ENCODE results near the gene ELMOD3.

ELMOD3 gene

DNA sequence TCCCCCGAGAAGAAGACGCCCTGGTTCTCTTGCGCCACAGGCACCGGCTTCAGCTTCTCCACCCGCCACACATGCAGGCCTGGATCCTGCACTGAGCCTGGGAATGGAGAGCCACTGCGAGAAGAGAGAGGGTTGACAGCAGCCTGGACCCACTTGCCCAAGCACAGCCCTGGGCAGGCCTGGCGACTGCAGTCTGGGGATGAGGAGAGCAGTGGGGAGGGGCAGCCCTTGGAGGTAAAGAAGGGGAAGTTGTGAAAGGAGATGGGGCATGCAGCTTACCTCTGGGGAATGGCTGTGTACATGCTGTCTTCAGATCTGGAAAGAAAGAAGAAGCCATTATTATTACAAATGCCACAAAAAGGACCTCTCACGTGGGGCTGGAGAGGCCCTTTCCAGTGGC lies 47.3 kb downstream of the ELMOD3 start:
- peaks cover 33 to 36% of the 10 kb centered on the region in 2 experiments for H3K36me3 ChIP-seq (ENCODE audit: control insufficient read depth in 1 of 2, insufficient read depth in 2 of 2, low read length in 2 of 2)
- no peak for DNase-seq
- no peak overlapping the region for H2BK12ac ChIP-seq (ENCODE audit: low read length)
- H3K79me1 ChIP-seq (ENCODE audit: low read length), result no peaks in the 10 kb centered on the region
- no peak overlapping the region for H3K4ac ChIP-seq (ENCODE audit: low read depth, low read length)
- no peak overlapping the region for H3K4me2 ChIP-seq (ENCODE audit: low read length)
- no peak overlapping the region for H4K91ac ChIP-seq (ENCODE audit: low read depth, low read length)
- H2BK120ac ChIP-seq (ENCODE audit: insufficient read depth, low read length, poor library complexity), result no peak overlapping the region
- peaks cover 15% of the 10 kb centered on the region in 2 experiments for H3K4me1 ChIP-seq (ENCODE audit: control insufficient read depth in 1 of 2, insufficient read depth in 2 of 2, low read length in 2 of 2)
- H2AK5ac ChIP-seq (ENCODE audit: low read length), result no peak overlapping the region
- no peaks in the 10 kb centered on the region for H3K79me2 ChIP-seq (ENCODE audit: control insufficient read depth, insufficient read depth, low read length, poor library complexity)
- H3K9ac ChIP-seq (ENCODE audit: low read length), result no peak overlapping the region
- H3K14ac ChIP-seq (ENCODE audit: low read length), result no peak overlapping the region
- H3K18ac ChIP-seq (ENCODE audit: low read length), result no peak overlapping the region
- no peaks in the 10 kb centered on the region for H3K27me3 ChIP-seq (ENCODE audit: insufficient read depth, low read length)
- WGBS (ENCODE audit: extremely low coverage, insufficient coverage, insufficient read length), result no CpG with 5 or more reads among the region's 8 CpGs
- no peak overlapping the region for H2AFZ ChIP-seq (ENCODE audit: insufficient read depth, low read length, poor library complexity)
- no peak overlapping the region for H4K8ac ChIP-seq (ENCODE audit: low read depth, low read length)
- H3K23ac ChIP-seq (ENCODE audit: low read length), result no peak overlapping the region
- no peak overlapping the region for H3K4me3 ChIP-seq (ENCODE audit: low read depth, low read length)
- H3K9me3 ChIP-seq (ENCODE audit: insufficient read depth, low read depth, low read length), result no peaks in the 10 kb centered on the region
- H4K12ac ChIP-seq (ENCODE audit: low read depth, low read length), result no peak overlapping the region
- no peak overlapping the region for H3K27ac ChIP-seq (ENCODE audit: low read depth, low read length)
- no peak overlapping the region for H2BK5ac ChIP-seq (ENCODE audit: low read depth, low read length, poor library complexity)

DNA sequence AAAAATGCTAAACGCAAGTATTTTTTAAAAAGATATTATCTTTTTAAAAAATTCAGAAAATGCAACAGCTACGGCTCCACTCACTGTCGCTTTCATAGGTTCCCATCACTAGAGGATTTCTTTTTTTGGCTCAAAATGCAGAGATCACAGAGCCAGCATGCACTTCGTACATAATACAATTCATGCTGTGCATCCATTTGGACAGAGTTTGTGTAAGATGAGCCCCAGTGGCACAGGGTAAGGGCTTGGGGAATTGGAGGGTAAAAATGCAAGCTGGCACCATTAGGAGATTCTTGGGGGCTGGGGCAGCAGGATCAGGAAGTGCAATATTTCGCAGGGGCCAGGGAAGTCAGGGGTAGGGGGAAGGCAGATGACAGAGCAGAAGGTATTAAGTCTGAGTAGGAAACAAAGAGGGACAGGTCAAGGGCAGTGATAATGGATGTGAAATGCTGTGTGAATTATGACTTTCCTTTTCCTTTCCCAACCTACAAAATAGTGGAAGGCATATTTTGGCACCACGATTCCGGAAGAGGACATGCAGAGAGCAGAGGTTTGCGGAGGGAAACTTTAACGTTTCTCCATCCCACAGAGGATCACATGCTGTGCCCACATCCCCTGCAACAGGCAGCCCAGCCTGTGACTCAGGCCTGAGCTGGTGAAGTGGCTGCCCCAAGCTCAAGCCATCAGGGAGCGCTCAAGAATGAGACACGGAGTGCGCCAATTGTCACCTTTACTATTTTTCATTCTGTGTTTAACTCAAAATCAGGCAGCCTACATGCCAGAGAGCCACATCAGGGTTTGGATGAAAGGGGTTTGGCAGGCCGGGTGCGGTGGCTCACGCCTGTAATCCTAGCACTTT lies 50.9 kb downstream of the ELMOD3 start:
- no peaks in the 10 kb centered on the region for H3K9me3 ChIP-seq (ENCODE audit: insufficient read depth, low read depth, low read length)
- H3K27me3 ChIP-seq (ENCODE audit: insufficient read depth, low read length), result no peaks in the 10 kb centered on the region
- no peak overlapping the region for H2AK5ac ChIP-seq (ENCODE audit: low read length)
- DNase-seq, result peak; percentile 96 to 97
- no peak overlapping the region for H3K4me3 ChIP-seq (ENCODE audit: low read depth, low read length)
- no peak overlapping the region for H4K8ac ChIP-seq (ENCODE audit: low read depth, low read length)
- no peak overlapping the region for H3K9ac ChIP-seq (ENCODE audit: low read length)
- no peak overlapping the region for H3K4me2 ChIP-seq (ENCODE audit: low read length)
- H3K27ac ChIP-seq (ENCODE audit: low read depth, low read length), result no peak overlapping the region
- no peak overlapping the region for H3K23ac ChIP-seq (ENCODE audit: low read length)
- no peak overlapping the region for H3K14ac ChIP-seq (ENCODE audit: low read length)
- no peak overlapping the region for H4K91ac ChIP-seq (ENCODE audit: low read depth, low read length)
- H2BK12ac ChIP-seq (ENCODE audit: low read length), result no peak overlapping the region
- no peak overlapping the region for H2AFZ ChIP-seq (ENCODE audit: insufficient read depth, low read length, poor library complexity)
- H3K4ac ChIP-seq (ENCODE audit: low read depth, low read length), result no peak overlapping the region
- H3K79me2 ChIP-seq (ENCODE audit: control insufficient read depth, insufficient read depth, low read length, poor library complexity), result no peaks in the 10 kb centered on the region
- no peak overlapping the region for H4K12ac ChIP-seq (ENCODE audit: low read depth, low read length)
- H3K79me1 ChIP-seq (ENCODE audit: low read length), result no peaks in the 10 kb centered on the region
- peaks cover 13 to 21% of the 10 kb centered on the region in 2 experiments for H3K4me1 ChIP-seq (ENCODE audit: control insufficient read depth in 1 of 2, insufficient read depth in 2 of 2, low read length in 2 of 2)
- H2BK5ac ChIP-seq (ENCODE audit: low read depth, low read length, poor library complexity), result no peak overlapping the region
- WGBS (ENCODE audit: extremely low coverage, insufficient coverage, insufficient read length), result no CpG with 5 or more reads among the region's 15 CpGs
- peaks cover 14 to 16% of the 10 kb centered on the region in 2 experiments for H3K36me3 ChIP-seq (ENCODE audit: control insufficient read depth in 1 of 2, insufficient read depth in 2 of 2, low read length in 2 of 2)
- H2BK120ac ChIP-seq (ENCODE audit: insufficient read depth, low read length, poor library complexity), result no peak overlapping the region
- H3K18ac ChIP-seq (ENCODE audit: low read length), result no peak overlapping the region

DNA sequence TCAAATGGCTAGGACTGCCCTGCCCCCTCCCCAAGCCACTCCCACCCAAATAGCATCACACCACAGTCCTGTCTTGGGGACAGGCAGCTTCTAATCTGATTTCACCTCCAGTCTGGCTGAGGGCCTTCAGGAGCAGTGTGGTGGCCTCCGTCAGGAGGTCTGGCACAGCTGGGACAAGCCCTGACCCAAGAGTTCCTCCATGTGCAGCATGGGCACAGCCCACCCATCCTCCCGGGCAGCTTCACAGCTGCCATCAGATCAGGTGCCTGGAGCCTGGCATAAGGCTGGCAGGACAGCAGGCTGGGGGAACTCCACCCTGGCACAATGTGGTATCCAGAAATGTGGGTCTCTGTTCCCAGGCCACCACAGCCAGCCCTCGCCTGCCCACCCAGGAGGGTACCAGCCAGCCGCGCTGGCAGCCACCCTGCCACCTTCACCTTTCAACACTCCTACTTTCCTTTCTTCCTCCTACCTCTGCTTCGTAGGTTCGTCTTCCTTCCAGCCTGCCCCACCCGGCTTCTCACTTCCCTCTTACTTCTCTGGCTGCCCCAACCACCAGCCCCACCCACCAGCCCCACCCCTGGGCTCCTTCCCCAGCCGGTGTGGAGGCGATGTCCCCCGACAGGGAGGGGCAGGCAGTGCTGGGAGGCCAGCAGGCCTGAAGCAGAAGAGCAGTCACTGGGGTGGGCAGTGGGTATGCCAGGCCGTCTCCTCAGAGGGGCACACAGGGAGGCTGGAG lies 55.4 kb downstream of the ELMOD3 start, which contains the start of gene CAPG:
CAPG (minus strand) TSS at position 522 of the 739 bp plus-strand sequence. CDS start 8,221 bp downstream, outside the sequence.
- H2BK5ac ChIP-seq (ENCODE audit: low read depth, low read length, poor library complexity), result no peak within 1 kb of the TSS
- no peaks in the 10 kb centered on the region for H3K27me3 ChIP-seq (ENCODE audit: insufficient read depth, low read length)
- no peak within 1 kb of the TSS for H2BK12ac ChIP-seq (ENCODE audit: low read length)
- H3K9ac ChIP-seq (ENCODE audit: low read length), result no peak within 1 kb of the TSS
- no peak within 1 kb of the TSS for H3K27ac ChIP-seq (ENCODE audit: low read depth, low read length)
- peaks cover 8% of the 10 kb centered on the region for H3K79me2 ChIP-seq (ENCODE audit: control insufficient read depth, insufficient read depth, low read length, poor library complexity)
- no peak within 1 kb of the TSS for H4K91ac ChIP-seq (ENCODE audit: low read depth, low read length)
- H3K18ac ChIP-seq (ENCODE audit: low read length), result peak within 1 kb of the TSS; percentile 34
- no peak within 1 kb of the TSS for H2BK120ac ChIP-seq (ENCODE audit: insufficient read depth, low read length, poor library complexity)
- no peak within 1 kb of the TSS for H3K4me3 ChIP-seq (ENCODE audit: low read depth, low read length)
- H3K4me1 ChIP-seq (ENCODE audit: control insufficient read depth in 1 of 2, insufficient read depth in 2 of 2, low read length in 2 of 2), result peaks cover 26 to 30% of the 10 kb centered on the region in 2 experiments
- no peak within 1 kb of the TSS for H3K4ac ChIP-seq (ENCODE audit: low read depth, low read length)
- no peak within 1 kb of the TSS for H2AK5ac ChIP-seq (ENCODE audit: low read length)
- peaks cover 5% of the 10 kb centered on the region for H3K79me1 ChIP-seq (ENCODE audit: low read length)
- H3K4me2 ChIP-seq (ENCODE audit: low read length), result no peak within 1 kb of the TSS
- H3K36me3 ChIP-seq (ENCODE audit: control insufficient read depth in 1 of 2, insufficient read depth in 2 of 2, low read length in 2 of 2), result peaks cover 0 to 2% of the 10 kb centered on the region in 2 experiments
- no CpG with 5 or more reads among the region's 12 CpGs for WGBS (ENCODE audit: extremely low coverage, insufficient coverage, insufficient read length)
- peak in 1 of 2 donors; percentile 23 for DNase-seq
- no peak within 1 kb of the TSS for H4K8ac ChIP-seq (ENCODE audit: low read depth, low read length)
- H3K23ac ChIP-seq (ENCODE audit: low read length), result no peak within 1 kb of the TSS
- no peak within 1 kb of the TSS for H4K12ac ChIP-seq (ENCODE audit: low read depth, low read length)
- no peak within 1 kb of the TSS for H3K14ac ChIP-seq (ENCODE audit: low read length)
- no peak within 1 kb of the TSS for H2AFZ ChIP-seq (ENCODE audit: insufficient read depth, low read length, poor library complexity)
- no peaks in the 10 kb centered on the region for H3K9me3 ChIP-seq (ENCODE audit: insufficient read depth, low read depth, low read length)

DNA sequence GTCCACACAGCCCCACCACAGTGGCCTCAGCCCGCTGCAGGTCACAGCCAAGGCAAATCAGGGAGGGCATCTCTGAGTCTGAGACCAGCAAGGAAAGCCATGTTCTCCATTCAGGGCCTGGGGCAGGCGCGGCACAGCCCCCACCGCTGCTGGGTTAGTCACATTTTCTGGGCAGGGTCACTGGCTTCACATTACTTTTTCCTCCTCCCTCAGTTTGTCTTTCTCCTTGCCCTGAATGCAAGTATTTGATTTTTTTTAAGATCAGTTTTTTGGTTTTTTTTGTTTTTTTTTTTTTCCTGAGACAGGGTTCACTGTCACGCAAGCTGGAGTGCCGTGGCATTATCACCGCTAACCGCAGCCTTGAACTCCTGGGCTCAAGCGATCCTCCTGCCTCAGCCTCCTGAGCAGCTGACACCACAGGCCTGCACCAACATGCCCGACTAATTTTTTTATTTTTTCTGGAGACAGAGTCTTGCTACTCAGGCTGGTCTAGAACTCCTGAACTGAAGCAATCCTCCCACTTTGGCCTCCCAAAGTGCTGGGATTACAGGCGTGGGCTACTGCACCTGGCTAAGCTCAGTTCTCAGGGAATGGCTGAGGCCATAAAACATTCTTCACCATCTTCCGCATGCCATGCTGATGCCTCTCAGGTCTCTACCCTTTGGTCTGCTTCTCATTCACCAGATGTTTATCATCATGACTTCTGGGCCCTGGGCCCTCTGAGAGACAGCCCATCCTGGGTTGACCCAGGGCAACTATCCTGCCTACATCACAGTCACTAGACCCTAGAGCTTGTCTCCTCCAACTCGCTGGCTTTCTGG lies 56.2 kb downstream of the ELMOD3 start:
- H3K36me3 ChIP-seq (ENCODE audit: control insufficient read depth in 1 of 2, insufficient read depth in 2 of 2, low read length in 2 of 2), result peaks cover 0 to 2% of the 10 kb centered on the region in 2 experiments
- no peak overlapping the region for H2BK5ac ChIP-seq (ENCODE audit: low read depth, low read length, poor library complexity)
- H3K23ac ChIP-seq (ENCODE audit: low read length), result no peak overlapping the region
- H3K27ac ChIP-seq (ENCODE audit: low read depth, low read length), result no peak overlapping the region
- no peak overlapping the region for H2BK12ac ChIP-seq (ENCODE audit: low read length)
- peaks cover 23 to 24% of the 10 kb centered on the region in 2 experiments for H3K4me1 ChIP-seq (ENCODE audit: control insufficient read depth in 1 of 2, insufficient read depth in 2 of 2, low read length in 2 of 2)
- H4K91ac ChIP-seq (ENCODE audit: low read depth, low read length), result no peak overlapping the region
- no peak overlapping the region for H3K4me3 ChIP-seq (ENCODE audit: low read depth, low read length)
- no peak overlapping the region for H2AFZ ChIP-seq (ENCODE audit: insufficient read depth, low read length, poor library complexity)
- peak; percentile 93 to 94 for DNase-seq
- H3K79me2 ChIP-seq (ENCODE audit: control insufficient read depth, insufficient read depth, low read length, poor library complexity), result peaks cover 8% of the 10 kb centered on the region
- WGBS (ENCODE audit: extremely low coverage, insufficient coverage, insufficient read length), result no CpG with 5 or more reads among the region's 13 CpGs
- H3K4me2 ChIP-seq (ENCODE audit: low read length), result no peak overlapping the region
- no peak overlapping the region for H3K4ac ChIP-seq (ENCODE audit: low read depth, low read length)
- no peaks in the 10 kb centered on the region for H3K27me3 ChIP-seq (ENCODE audit: insufficient read depth, low read length)
- H3K14ac ChIP-seq (ENCODE audit: low read length), result no peak overlapping the region
- no peak overlapping the region for H2AK5ac ChIP-seq (ENCODE audit: low read length)
- H2BK120ac ChIP-seq (ENCODE audit: insufficient read depth, low read length, poor library complexity), result no peak overlapping the region
- no peak overlapping the region for H4K8ac ChIP-seq (ENCODE audit: low read depth, low read length)
- H3K9ac ChIP-seq (ENCODE audit: low read length), result no peak overlapping the region
- no peak overlapping the region for H4K12ac ChIP-seq (ENCODE audit: low read depth, low read length)
- H3K9me3 ChIP-seq (ENCODE audit: insufficient read depth, low read depth, low read length), result no peaks in the 10 kb centered on the region
- peaks cover 5% of the 10 kb centered on the region for H3K79me1 ChIP-seq (ENCODE audit: low read length)
- peak overlapping the region; percentile 34 for H3K18ac ChIP-seq (ENCODE audit: low read length)

Measured in trophoblast cell (in vitro differentiated cells and primary cell).